Panc1 (cell line): Measurements from ENCODE around the gene C22orf15.

Experiments used
- POLR2AphosphoS5 ChIP-seq: IDR thresholded peaks from 2 replicates; pipeline ENCODE4 v1.6.1; 2012; ENCODE audit warnings: mild to moderate bottlenecking, low read depth, low read length, moderate library complexity
- SIN3A ChIP-seq: IDR thresholded peaks from 2 replicates; pipeline ENCODE4 v1.6.1; 2012; ENCODE audit warnings: low read depth, mild to moderate bottlenecking, low read length, moderate library complexity, borderline replicate concordance; ENCODE audit not compliant: insufficient read depth
- TCF7L2 ChIP-seq: IDR thresholded peaks from 2 replicates; pipeline ENCODE4 v1.6.1; 2011; ENCODE audit warnings: mild to moderate bottlenecking, low read depth, low read length, inconsistent platforms
- TF ChIP-seq, protein P1 (sequence below): fragments of 450-650 bp; IDR thresholded peaks from 2 replicates; pipeline ENCODE4 v1.5.1; 2017; ENCODE audit warnings: mild to moderate bottlenecking
- TF ChIP-seq, protein P2 (sequence below), 2 experiments: IDR thresholded peaks; 2 replicates each; pipeline ENCODE4 v1.6.1; 2011 to 2012; ENCODE audit warnings: low read depth in 2 of 2, control low read depth in 1 of 2, low read length in 1 of 2, mild to moderate bottlenecking in 1 of 2, moderate library complexity in 1 of 2; ENCODE audit not compliant: insufficient read depth in 1 of 2

DNA sequence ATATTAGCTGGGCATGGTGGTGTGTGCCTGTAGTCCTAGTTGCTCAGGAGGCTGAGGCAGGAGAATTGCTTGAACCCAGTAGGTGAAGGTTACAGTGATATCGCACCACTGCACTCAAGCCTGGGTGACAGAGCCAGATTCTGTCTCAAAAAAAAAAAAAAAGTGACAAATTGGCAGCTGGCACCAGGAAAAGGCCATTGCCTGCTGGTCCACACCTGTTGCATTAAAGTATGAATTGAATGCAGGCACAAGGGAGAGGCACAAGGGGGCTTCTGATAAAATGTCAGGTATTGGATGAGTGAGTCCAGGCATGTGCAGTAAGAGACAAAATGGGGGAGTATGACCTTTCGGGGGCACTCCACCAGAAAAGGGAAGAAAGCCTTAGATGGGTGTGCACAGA lies 40.1 kb upstream of the C22orf15 start:
- TF ChIP-seq, protein P1, sequence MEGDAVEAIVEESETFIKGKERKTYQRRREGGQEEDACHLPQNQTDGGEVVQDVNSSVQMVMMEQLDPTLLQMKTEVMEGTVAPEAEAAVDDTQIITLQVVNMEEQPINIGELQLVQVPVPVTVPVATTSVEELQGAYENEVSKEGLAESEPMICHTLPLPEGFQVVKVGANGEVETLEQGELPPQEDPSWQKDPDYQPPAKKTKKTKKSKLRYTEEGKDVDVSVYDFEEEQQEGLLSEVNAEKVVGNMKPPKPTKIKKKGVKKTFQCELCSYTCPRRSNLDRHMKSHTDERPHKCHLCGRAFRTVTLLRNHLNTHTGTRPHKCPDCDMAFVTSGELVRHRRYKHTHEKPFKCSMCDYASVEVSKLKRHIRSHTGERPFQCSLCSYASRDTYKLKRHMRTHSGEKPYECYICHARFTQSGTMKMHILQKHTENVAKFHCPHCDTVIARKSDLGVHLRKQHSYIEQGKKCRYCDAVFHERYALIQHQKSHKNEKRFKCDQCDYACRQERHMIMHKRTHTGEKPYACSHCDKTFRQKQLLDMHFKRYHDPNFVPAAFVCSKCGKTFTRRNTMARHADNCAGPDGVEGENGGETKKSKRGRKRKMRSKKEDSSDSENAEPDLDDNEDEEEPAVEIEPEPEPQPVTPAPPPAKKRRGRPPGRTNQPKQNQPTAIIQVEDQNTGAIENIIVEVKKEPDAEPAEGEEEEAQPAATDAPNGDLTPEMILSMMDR: no peak
- TF ChIP-seq POLR2AphosphoS5: no peak
- TF ChIP-seq SIN3A: no peak
- TF ChIP-seq, protein P2, sequence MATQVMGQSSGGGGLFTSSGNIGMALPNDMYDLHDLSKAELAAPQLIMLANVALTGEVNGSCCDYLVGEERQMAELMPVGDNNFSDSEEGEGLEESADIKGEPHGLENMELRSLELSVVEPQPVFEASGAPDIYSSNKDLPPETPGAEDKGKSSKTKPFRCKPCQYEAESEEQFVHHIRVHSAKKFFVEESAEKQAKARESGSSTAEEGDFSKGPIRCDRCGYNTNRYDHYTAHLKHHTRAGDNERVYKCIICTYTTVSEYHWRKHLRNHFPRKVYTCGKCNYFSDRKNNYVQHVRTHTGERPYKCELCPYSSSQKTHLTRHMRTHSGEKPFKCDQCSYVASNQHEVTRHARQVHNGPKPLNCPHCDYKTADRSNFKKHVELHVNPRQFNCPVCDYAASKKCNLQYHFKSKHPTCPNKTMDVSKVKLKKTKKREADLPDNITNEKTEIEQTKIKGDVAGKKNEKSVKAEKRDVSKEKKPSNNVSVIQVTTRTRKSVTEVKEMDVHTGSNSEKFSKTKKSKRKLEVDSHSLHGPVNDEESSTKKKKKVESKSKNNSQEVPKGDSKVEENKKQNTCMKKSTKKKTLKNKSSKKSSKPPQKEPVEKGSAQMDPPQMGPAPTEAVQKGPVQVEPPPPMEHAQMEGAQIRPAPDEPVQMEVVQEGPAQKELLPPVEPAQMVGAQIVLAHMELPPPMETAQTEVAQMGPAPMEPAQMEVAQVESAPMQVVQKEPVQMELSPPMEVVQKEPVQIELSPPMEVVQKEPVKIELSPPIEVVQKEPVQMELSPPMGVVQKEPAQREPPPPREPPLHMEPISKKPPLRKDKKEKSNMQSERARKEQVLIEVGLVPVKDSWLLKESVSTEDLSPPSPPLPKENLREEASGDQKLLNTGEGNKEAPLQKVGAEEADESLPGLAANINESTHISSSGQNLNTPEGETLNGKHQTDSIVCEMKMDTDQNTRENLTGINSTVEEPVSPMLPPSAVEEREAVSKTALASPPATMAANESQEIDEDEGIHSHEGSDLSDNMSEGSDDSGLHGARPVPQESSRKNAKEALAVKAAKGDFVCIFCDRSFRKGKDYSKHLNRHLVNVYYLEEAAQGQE (IDR thresholded peaks at IDR 0.05; ENCODE audit: insufficient read depth in 1 of 2, low read depth in 2 of 2, low read length in 1 of 2): no peak
- no peak for TF ChIP-seq TCF7L2
